HG02840 (cell line): ENCODE results near the gene CCNY.
"Not testable (repeated sequence)": the region's sequence is repeated elsewhere in the genome, so short reads cannot be mapped to it uniquely, and the experiment has no call there.

Experiments used
- ATAC-seq: cut with Tn5 transposase; IDR thresholded peaks from one replicate; pipeline ENCODE4 v1.9.1; 2021; ENCODE audit warnings: mild to moderate bottlenecking, moderate library complexity, moderate number of reproducible peaks; ENCODE audit not compliant: unreplicated experiment, low FRiP score

CCNY gene

GRCh38 chr10:35399414-35400009, 63.2 kb downstream of the CCNY start:
- ATAC-seq: no peak

- no peak for ATAC-seq
Observed at GRCh38 chr10:35400595-35401268, 64.4 kb downstream of the CCNY start.

GRCh38 chr10:35403491-35403890, 67.2 kb downstream of the CCNY start:
- not testable (repeated sequence) for ATAC-seq

- ATAC-seq: not testable (repeated sequence)
Observed at GRCh38 chr10:35404077-35404476, 67.8 kb downstream of the CCNY start.

- ATAC-seq: not testable (repeated sequence)
Observed at GRCh38 chr10:35406003-35406630, 69.8 kb downstream of the CCNY start.

- not testable (repeated sequence) for ATAC-seq
Observed at GRCh38 chr10:35407696-35408095, 71.4 kb downstream of the CCNY start.

GRCh38 chr10:35409094-35409582, 72.8 kb downstream of the CCNY start:
- no peak for ATAC-seq

GRCh38 chr10:35409808-35410207, 73.5 kb downstream of the CCNY start:
- ATAC-seq: no peak

GRCh38 chr10:35412003-35412723, 75.9 kb downstream of the CCNY start:
- ATAC-seq: no peak

GRCh38 chr10:35412900-35413491, 76.7 kb downstream of the CCNY start:
- no peak for ATAC-seq

- no peak for ATAC-seq
Observed at GRCh38 chr10:35413985-35414861, 77.9 kb downstream of the CCNY start.

GRCh38 chr10:35415505-35415904, 79.2 kb downstream of the CCNY start:
- no peak for ATAC-seq

- no peak for ATAC-seq
Observed at GRCh38 chr10:35416619-35417312, 80.5 kb downstream of the CCNY start.

GRCh38 chr10:35417313-35417625, 81.0 kb downstream of the CCNY start:
- no peak for ATAC-seq

GRCh38 chr10:35417795-35418194, 81.5 kb downstream of the CCNY start:
- ATAC-seq: no peak

GRCh38 chr10:35418580-35418979, 82.3 kb downstream of the CCNY start:
- ATAC-seq: not testable (repeated sequence)

- ATAC-seq: no peak
Observed at GRCh38 chr10:35420044-35420443, 83.7 kb downstream of the CCNY start.

- no peak for ATAC-seq
Observed at GRCh38 chr10:35420827-35421552, 84.7 kb downstream of the CCNY start.
